RWPE2 (cell line): ENCODE data around the gene ANG.

Experiments used
- ATAC-seq: fragments of 200-7000 bp; cut with Tn5 transposase; 3 replicates; pipeline ENCODE4 v1.9.1; 2021; ENCODE audit warnings: low read depth
- DNase-seq: peaks from one replicate; pipeline ENCODE4 v3.0.0-alpha.2; 2020; ENCODE audit warnings: low spot score
- H3K27ac ChIP-seq: fragments of 450-650 bp; 2 replicates; pipeline ENCODE4 v1.5.1; 2017; ENCODE audit warnings: mild to moderate bottlenecking; ENCODE audit not compliant: poor library complexity, severe bottlenecking
- H3K27me3 ChIP-seq: fragments of 250-450 bp; sonication (Bioruptor Pico); 2 replicates; pipeline ENCODE4 v1.5.1; 2021; ENCODE audit warnings: mild to moderate bottlenecking, moderate library complexity; ENCODE audit not compliant: insufficient read depth, poor library complexity, severe bottlenecking
- H3K36me3 ChIP-seq: fragments of 250-450 bp; sonication (Bioruptor Pico); 2 replicates; pipeline ENCODE4 v1.5.1; 2020; ENCODE audit warnings: low read depth, mild to moderate bottlenecking, moderate library complexity
- H3K4me1 ChIP-seq: fragments of 250-450 bp; sonication (Bioruptor Pico); 2 replicates; pipeline ENCODE4 v1.5.1; 2021; ENCODE audit warnings: mild to moderate bottlenecking, moderate library complexity; ENCODE audit not compliant: insufficient read depth, poor library complexity, severe bottlenecking
- H3K4me3 ChIP-seq: fragments of 250-450 bp; sonication (Bioruptor Pico); 2 replicates; pipeline ENCODE4 v1.5.1; 2021; ENCODE audit warnings: mild to moderate bottlenecking, moderate library complexity; ENCODE audit not compliant: severe bottlenecking
- H3K9me3 ChIP-seq: fragments of 250-450 bp; sonication (Bioruptor Pico); 2 replicates; pipeline ENCODE4 v1.5.1; 2021; ENCODE audit warnings: mild to moderate bottlenecking, moderate library complexity; ENCODE audit not compliant: severe bottlenecking
- TF ChIP-seq, protein P1 (sequence below): fragments of 450-650 bp; IDR thresholded peaks from one replicate; pipeline ENCODE4 v1.5.1; 2017; ENCODE audit warnings: mild to moderate bottlenecking, moderate library complexity; ENCODE audit not compliant: poor library complexity, severe bottlenecking

Gene ANG

DNA sequence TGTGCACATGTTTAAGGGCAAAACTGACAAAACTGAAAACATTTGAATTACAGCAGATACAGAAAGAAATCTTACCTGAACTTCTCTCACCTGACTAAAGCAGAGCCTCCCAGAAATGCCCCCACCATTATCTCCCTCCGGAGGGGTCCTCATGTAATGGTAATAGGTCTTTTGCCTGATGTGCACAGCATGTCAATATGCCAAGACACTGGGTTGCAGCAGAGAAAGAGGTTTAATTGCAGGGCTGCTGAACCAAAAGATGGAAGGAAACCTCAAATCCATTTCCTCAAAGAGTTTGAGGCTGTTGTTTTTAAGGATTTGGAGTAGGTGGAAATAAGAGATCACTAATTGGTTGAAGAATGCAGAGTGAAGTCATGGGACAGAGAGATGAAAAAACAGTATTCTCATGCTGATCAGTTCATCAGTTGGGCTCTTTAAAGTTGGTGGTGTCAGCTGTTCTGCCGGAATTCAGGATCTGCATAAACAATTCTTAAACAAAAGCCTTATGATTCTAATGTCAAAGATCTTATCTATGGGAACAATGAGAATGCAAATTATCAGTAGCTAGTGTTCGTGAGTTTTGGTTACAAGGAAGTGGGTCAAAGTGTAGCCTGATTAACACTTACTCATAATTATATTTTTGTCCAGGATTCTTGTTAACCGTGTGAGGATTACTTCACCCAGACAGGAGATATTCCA lies 18.2 kb downstream of the ANG start:
- H3K27ac ChIP-seq: no peak overlapping the region
- no peak for DNase-seq
- TF ChIP-seq, protein P1, sequence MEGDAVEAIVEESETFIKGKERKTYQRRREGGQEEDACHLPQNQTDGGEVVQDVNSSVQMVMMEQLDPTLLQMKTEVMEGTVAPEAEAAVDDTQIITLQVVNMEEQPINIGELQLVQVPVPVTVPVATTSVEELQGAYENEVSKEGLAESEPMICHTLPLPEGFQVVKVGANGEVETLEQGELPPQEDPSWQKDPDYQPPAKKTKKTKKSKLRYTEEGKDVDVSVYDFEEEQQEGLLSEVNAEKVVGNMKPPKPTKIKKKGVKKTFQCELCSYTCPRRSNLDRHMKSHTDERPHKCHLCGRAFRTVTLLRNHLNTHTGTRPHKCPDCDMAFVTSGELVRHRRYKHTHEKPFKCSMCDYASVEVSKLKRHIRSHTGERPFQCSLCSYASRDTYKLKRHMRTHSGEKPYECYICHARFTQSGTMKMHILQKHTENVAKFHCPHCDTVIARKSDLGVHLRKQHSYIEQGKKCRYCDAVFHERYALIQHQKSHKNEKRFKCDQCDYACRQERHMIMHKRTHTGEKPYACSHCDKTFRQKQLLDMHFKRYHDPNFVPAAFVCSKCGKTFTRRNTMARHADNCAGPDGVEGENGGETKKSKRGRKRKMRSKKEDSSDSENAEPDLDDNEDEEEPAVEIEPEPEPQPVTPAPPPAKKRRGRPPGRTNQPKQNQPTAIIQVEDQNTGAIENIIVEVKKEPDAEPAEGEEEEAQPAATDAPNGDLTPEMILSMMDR: no peak
- no peaks in the 10 kb centered on the region for H3K36me3 ChIP-seq
- ATAC-seq: no peak
- H3K27me3 ChIP-seq: peaks cover 3% of the 10 kb centered on the region
- H3K4me1 ChIP-seq: no peaks in the 10 kb centered on the region
- H3K9me3 ChIP-seq: no peaks in the 10 kb centered on the region
- H3K4me3 ChIP-seq: no peak overlapping the region

DNA sequence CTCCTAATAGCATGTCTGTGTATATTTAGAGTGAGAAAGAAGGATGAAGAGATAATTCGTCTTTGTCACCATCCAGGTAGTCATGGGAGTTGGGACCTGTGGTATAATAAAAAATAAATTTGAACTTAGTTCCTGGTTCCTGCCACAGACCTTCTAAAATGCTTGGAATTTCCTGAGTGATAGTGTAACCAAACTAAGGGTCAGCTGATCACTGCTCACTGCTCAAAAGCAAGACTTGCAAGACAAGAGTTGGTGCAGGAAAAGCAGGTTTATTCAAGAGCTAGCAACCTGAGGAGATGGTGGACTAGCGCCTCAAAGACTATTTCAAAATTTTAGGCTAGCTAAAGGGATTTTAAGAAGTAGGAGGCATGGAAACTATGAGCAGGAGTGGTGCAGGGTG lies 19.1 kb downstream of the ANG start:
- Histone ChIP-seq H3K4me1 (no peaks in the 10 kb centered on the region), H3K27ac (no peak overlapping the region), H3K4me3 (no peak overlapping the region), H3K36me3 (no peaks in the 10 kb centered on the region), H3K9me3 (no peaks in the 10 kb centered on the region), H3K27me3 (peaks cover 3% of the 10 kb centered on the region)
- ATAC-seq (0 out of 3 replicates have a peak, but pooled peaks have one; percentile 25), DNase-seq (no peak)
- TF ChIP-seq, protein P1: no peak

DNA sequence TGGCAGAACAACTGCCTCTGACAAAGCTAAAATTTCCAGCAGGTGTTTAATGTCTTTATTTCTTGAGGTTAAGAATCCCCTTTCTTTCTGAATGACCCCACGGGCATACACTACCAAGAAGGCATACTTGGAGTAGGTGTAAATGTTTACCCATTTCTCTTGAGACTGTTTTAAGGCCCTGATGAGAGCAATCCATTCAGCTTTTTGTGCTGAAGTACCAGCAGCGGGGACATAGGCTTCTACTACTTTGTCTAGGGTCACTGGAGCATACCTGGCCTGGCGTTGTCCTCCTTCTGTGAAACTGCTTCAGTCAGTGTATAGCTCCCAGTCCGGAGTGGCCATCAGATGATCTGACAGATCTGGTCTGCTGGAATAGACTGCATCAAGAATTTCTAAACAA lies 22.7 kb downstream of the ANG start:
- Histone ChIP-seq H3K9me3 (no peaks in the 10 kb centered on the region), H3K27ac (no peak overlapping the region), H3K27me3 (peaks cover 3% of the 10 kb centered on the region), H3K4me1 (no peaks in the 10 kb centered on the region), H3K4me3 (no peak overlapping the region), H3K36me3 (no peaks in the 10 kb centered on the region)
- TF ChIP-seq, protein P1: no peak
- ATAC-seq (no peak), DNase-seq (no peak)

DNA sequence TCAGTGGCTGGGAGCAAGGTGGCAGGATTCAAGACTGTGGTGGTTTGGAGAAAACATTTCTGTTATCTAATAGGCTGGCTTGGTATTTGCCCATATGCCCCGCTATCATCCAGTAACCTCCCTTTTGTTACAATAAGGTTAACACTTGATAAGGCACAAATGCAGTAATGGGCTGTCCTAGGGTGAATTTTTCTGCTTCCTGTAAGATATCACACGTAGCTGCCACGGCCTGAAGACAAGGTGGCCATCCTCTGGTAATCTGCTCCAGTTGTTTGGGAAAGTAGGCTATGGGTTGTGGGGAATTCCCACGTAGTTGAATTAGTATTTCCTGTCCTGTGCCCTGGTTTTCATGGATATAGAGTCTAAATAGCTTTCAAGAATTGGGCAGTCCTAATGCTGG lies 23.1 kb downstream of the ANG start:
- Histone ChIP-seq H3K27ac (no peak overlapping the region), H3K4me3 (no peak overlapping the region), H3K9me3 (no peaks in the 10 kb centered on the region), H3K4me1 (no peaks in the 10 kb centered on the region), H3K36me3 (no peaks in the 10 kb centered on the region), H3K27me3 (peaks cover 3% of the 10 kb centered on the region)
- DNase-seq (no peak), ATAC-seq (no peak)
- TF ChIP-seq, protein P1: no peak

DNA sequence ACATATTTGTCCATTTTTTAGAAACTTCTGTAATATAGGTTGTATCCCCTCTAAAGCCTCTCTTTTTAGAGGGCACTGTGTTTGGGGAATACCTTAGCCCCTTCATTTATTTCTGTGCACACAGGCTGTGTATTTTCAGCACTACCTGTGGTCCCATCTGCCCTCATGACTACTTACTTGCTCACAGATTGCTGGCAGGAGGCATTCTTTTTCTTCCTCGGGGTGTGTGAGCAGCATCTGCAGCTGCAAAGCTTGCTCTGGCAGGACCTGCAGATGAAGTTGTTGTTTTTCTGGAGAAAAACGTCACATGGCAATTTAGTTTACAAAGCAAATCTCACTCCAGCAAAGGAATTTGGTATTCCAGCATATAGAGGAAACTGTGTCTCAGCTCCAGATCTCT lies 24.3 kb downstream of the ANG start:
- DNase-seq (no peak), ATAC-seq (no peak)
- Histone ChIP-seq H3K36me3 (no peaks in the 10 kb centered on the region), H3K4me1 (no peaks in the 10 kb centered on the region), H3K4me3 (no peak overlapping the region), H3K9me3 (no peaks in the 10 kb centered on the region), H3K27me3 (peaks cover 3% of the 10 kb centered on the region), H3K27ac (no peak overlapping the region)
- TF ChIP-seq, protein P1: no peak
